Fibroblast of skin of abdomen (primary cell): ENCODE results near the gene SCML1.
"Not testable (repeated sequence)": the region's sequence is repeated elsewhere in the genome, so short reads cannot be mapped to it uniquely, and the experiment has no call there.

Experiments used
- DNase-seq: peaks from one replicate; pipeline ENCODE4 v3.0.0-alpha.2; 2013

SCML1 gene

GRCh38 chrX:17740137-17741122 lies 3.1 kb downstream of the SCML1 start:
- DNase-seq: no peak

- DNase-seq: no peak
These were observed 3.8 kb downstream of the SCML1 start for GRCh38 chrX:17741123-17741511.

GRCh38 chrX:17743913-17744312 lies 6.6 kb downstream of the SCML1 start:
- no peak for DNase-seq

GRCh38 chrX:17744896-17745523 lies 7.7 kb downstream of the SCML1 start:
- no peak for DNase-seq

GRCh38 chrX:17747692-17748091 lies 10.4 kb downstream of the SCML1 start:
- DNase-seq: no peak

- DNase-seq: no peak
These were observed 11.4 kb downstream of the SCML1 start for GRCh38 chrX:17748684-17749083.

GRCh38 chrX:17750436-17750835 lies 13.1 kb downstream of the SCML1 start:
- no peak for DNase-seq

- no peak for DNase-seq
These were observed 21.1 kb downstream of the SCML1 start for GRCh38 chrX:17758382-17758781.

GRCh38 chrX:17759990-17760389 lies 22.7 kb downstream of the SCML1 start:
- DNase-seq: no peak

GRCh38 chrX:17767734-17768133 lies 30.4 kb downstream of the SCML1 start:
- no peak for DNase-seq

GRCh38 chrX:17768997-17769396 lies 31.7 kb downstream of the SCML1 start:
- DNase-seq: no peak

GRCh38 chrX:17769701-17770269 lies 32.5 kb downstream of the SCML1 start:
- no peak for DNase-seq

GRCh38 chrX:17773221-17773876 lies 36.1 kb downstream of the SCML1 start:
- DNase-seq: no peak

- no peak for DNase-seq
These were observed 36.8 kb downstream of the SCML1 start for GRCh38 chrX:17774053-17774452.

- DNase-seq: no peak
These were observed 41.7 kb downstream of the SCML1 start for GRCh38 chrX:17778997-17779396.

- DNase-seq: no peak
These were observed 42.1 kb downstream of the SCML1 start for GRCh38 chrX:17779434-17779833.

GRCh38 chrX:17786554-17787347 lies 49.5 kb downstream of the SCML1 start:
- DNase-seq: not testable (repeated sequence)

- no peak for DNase-seq
These were observed 50.3 kb downstream of the SCML1 start for GRCh38 chrX:17787557-17787956.

GRCh38 chrX:17788439-17788838 lies 51.1 kb downstream of the SCML1 start:
- DNase-seq: peak; percentile 9

GRCh38 chrX:17788956-17789562 lies 51.8 kb downstream of the SCML1 start:
- no peak for DNase-seq

GRCh38 chrX:17792826-17793225 lies 55.5 kb downstream of the SCML1 start:
- no peak for DNase-seq

- no peak for DNase-seq
These were observed 61.6 kb downstream of the SCML1 start for GRCh38 chrX:17798921-17799320.
